GM19452 (cell line): ENCODE results near the gene UBALD2.
"Not testable (repeated sequence)": the region's sequence is repeated elsewhere in the genome, so short reads cannot be mapped to it uniquely, and the experiment has no call there.

Experiments
- ATAC-seq: cut with Tn5 transposase; IDR thresholded peaks from one replicate; pipeline ENCODE4 v1.9.1; 2021; ENCODE audit not compliant: unreplicated experiment

UBALD2 gene

GRCh38 chr17:76243826-76244679 lies 21.1 kb upstream of the UBALD2 start:
- no peak for ATAC-seq

DNA sequence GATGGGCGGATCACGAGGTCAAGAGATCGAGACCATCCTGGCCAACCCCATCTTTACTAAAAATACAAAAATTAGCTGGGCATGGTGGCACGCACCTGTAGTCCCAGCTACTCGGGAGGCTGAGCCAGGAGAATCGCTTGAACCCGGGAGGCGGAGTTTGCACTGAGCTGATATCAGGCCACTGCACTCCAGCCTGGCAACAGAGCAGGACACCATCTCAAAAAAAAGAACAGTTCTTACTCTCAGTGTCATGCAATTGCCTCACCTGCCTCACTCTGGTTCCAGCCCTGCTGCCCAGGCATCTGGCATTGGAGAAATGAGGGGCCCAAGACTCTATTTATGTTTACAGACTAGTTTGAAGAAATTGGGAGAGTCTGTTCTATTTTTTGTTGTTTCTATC lies 20.4 kb upstream of the UBALD2 start:
- ATAC-seq, result not testable (repeated sequence)

- peak; percentile 91 for ATAC-seq
Observed at GRCh38 chr17:76246080-76247066, 18.8 kb upstream of the UBALD2 start.

- ATAC-seq, result no peak
Observed at GRCh38 chr17:76247304-76247703, 17.8 kb upstream of the UBALD2 start.

DNA sequence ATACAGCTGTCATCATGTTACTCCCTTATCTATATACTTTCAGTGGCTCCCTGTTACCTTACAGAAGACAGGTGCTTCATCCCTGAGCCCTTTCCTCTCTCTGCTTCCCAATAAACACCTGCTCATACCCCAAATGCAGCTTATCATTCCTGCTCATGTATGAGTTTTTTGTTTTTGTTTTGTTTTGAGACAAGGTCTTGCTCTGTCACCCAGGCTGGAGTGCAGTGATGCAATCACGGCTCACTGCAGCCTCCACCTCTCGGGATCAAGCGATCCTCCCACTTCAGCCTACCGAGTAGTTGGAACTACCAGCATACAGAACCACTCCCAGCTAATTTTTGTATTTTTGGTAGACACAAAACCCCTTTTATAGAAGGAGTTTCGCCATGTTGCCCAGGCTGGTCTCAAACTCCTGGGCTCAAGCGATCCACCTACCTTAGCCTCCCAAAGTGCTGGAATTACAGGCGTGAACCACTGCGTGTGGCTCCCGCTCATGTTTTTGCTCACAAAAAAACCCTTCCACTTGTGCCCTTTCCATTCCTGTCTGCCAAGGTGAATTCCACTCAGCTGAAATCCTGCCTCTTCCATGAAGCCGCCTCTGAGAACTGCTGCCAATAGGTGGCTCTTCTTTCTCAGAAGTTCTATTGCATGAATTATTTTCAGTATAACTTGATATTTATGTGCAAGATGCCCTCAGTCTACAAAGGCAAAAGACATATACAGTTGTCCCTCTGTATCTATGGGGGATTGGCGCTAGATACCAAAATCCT lies 16.9 kb upstream of the UBALD2 start:
- no peak for ATAC-seq

- no peak for ATAC-seq
Observed at GRCh38 chr17:76250141-76250540, 15.0 kb upstream of the UBALD2 start.

DNA sequence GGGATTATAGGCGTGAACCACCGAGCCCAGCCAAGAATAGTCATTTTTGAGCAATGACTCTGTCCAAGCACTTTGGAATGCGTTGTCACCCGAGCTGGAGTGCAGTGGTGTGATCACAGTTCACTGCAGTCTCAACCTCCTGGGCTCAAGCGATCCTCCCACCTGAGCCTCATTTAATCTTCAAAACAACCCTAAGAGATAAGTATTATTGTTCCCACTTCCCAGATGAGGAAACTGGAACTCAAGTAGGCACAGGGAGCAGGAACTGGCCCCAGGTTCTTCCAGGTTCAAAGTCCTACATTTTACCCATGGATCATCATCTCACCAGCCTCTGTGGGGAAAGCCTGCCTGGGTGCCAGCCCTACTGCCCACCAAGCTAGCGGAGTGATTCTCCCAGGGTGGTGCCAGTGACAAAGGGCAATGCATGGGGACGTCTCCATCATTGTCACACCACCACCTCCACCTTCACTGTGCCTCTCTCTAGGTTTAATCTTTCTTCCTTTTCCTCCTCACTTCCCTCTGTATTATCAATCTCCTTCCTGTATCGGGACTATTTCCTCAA lies 13.6 kb upstream of the UBALD2 start:
- ATAC-seq, result no peak

DNA sequence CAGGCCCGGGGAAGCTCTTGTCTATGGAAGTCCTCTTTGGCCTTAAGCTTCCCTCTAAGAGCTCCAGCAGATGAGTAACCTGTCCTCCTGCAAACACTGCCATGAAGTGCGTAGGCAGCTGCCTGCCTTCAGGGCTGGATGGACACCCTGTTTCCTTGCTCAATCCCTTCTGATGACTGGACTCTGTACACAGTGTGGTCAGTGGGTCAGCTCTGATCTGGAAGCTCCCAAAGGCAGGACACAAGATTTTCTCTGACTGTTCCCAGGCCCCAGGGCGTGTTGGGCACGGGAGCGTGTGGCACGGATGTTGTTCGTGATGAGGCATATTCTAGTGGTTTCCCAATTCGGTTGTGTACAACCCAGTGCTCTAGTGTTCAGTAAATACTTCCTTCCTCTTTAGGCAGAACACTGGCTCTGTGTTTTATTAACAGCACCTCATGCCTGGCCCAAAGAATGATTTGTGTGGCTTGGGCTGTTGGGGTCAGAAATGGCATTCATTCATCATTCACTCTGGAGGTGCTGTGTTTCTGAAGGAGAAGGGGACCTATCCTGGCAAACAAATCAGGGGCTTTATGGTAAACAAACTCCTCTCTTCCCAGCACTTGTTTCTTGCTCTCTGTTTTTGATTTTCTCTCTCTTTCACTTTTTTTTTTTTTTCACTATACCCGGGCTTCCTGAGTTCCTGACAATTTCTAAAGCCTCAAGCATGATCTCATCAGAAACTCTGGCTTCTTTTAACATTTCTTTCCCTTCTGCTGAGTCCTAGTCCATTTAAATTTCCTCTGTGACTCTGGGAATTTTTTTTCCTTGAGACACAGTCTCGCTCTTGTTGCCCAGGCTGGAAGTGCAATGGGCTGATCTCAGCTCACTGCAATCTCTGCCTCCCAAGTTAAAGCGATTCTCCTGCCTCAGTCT lies 12.9 kb upstream of the UBALD2 start:
- ATAC-seq, result peak; percentile 72

DNA sequence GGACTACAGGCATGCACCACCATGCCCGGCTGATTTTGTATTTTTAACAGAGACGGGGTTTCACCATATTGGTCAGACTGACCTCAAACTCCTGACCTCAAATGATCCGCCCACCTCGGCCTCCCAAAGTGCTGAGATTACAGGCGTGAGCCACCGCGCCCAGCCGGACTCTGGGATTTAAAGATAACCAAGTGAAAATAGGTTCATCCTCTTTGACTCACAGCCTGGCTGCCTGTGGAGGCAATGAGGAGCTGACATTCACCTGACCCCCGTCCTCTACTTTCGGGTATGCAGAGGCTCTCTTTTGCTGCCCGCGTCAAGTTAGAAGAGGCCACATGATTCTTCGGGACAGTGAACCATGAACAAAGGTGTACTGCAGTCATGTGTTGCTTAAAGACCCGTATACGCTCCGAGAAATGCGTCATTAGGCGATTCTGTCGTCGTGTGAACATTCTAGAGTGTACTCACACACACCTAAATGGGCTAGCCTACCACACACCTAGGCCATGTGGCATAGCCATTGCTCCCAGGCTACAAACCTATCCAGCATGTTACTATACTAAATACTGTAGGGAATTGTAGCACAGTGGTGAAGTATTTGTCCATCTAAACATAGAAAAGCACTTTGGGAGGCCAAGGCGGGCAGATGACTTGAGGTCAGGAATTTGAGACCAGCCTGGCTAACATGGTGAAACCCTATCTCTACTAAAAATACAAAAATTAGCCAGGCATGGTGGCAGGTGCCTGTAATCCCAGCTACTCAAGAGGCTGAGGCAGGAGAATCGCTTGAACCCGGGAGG lies 12.0 kb upstream of the UBALD2 start:
- ATAC-seq, result not testable (repeated sequence)

DNA sequence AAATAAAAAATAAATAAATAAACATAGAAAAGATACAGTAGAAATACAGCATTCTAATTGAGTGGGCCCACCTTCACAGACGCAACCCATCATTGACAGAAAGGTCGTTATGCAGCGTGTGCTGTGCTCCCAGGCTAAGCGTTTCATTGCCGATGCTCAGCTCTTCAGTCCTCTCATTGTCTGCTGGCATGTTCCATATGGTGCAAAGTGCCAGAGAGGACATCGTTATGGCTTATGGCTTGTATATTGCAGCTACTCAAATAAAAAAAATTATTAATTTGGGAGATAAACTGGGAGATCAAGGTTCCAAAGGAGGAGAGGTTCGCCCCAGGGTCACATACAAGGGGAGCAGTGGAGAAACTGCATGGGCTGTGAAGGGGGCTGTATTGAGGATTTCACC lies 11.3 kb upstream of the UBALD2 start:
- ATAC-seq, result no peak

- ATAC-seq, result no peak
Observed at GRCh38 chr17:76254275-76254674, 10.9 kb upstream of the UBALD2 start.

GRCh38 chr17:76255801-76256429 lies 9.2 kb upstream of the UBALD2 start:
- ATAC-seq, result no peak

DNA sequence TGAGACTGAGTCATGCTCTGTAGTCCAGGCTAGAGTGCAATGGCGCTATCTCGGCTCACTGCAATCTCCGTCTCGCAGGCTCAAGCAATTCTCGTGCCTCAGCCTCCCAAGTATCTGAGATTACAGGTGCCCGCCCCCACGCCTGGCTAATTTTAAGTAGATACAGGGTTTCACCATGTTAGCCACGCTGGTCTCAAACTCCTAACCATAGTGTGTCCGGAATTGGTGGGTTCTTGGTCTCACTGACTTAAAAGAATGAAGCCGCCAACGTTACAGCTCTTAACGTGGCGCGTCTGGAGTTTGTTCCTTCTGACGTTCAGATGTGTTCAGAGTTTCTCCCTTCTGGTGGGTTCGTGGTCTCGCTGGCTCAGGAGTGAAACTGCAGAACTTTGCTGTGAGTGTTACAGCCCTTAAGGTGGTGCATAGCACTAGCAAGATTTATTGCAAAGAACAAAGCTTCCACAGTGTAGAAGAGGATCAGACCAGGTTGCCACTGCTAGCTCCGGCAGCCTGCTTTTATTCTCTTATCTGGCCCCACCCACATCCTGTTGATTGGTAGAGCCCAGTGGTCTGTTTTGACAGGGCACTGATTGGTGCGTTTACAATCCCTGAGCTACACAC lies 8.6 kb upstream of the UBALD2 start:
- not testable (repeated sequence) for ATAC-seq

DNA sequence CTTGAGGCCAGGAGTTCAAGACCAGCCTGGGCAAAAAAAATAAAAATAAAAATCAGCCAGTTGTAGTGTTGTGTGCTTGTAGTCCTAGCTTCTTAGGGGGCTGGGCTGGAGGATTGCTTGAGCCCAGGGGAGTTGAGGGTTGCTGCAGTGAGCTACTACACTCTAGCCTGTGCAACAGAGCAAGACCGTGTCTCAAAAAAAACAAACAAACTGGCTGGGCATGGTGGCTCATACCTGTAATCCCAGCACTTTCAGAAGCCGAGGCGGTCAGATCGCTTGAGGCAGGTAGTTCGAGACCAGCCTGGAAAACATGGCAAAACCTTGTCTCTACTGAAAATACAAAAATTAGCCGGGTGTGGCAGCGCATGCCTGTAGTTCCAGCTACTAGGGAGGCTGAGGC lies 4.9 kb upstream of the UBALD2 start:
- ATAC-seq, result no peak

DNA sequence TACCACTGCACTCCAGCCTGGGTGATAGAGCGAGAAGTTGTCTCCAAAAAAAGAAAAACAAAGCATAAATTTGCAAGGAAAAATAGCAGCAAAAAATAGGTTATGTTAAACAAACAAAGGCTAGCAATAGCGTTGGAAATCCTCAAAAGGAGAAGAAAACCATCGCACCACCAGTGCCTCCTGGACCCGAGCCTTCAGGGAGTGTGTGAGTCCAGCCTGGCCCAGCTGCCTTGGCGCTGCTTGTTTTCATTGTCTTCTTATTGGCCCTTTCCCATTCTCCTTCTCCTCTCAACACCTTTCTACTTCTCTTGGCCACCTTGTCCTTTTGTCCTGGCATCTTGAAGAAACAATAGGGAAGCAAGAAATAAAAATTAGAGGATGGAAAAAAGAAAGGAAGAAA lies 4.5 kb upstream of the UBALD2 start:
- no peak for ATAC-seq

DNA sequence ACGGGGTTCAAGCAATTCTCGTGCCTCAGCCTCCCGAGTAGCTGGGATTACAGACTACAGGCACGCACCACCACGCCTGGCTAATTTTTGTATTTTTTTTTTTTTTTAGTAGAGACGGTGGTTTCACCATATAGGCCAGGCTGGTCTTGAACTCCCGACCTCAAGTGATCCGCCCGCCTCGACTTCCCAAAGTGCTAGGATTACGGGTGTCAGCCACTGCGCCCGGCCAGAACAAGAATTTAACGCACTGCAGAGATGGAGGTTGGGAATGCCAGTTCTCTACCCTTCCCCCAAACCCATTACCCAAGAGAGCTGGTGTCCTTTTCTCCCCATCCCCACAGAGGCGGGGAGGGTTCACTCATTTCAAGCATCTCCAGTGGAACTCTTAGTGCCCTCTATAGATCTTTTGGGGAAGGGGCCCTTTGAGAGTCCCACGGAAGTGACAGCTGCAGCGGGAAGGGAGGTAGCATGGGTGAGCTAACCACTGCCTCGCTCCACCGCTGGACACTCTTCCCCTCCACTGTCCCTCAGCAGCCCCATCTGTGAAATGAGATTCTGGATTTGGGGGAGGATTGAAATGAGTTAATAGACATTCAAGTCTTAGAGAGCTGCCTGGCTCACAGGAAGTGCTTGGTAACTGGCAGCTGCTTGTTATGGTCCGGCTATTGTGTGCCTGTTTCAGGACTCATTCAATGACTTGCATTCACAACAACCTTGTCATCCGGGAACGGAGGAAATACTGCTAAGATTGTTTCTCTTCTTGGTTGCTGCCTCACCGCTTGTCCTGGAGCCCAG lies 3.5 kb upstream of the UBALD2 start:
- ATAC-seq, result no peak

DNA sequence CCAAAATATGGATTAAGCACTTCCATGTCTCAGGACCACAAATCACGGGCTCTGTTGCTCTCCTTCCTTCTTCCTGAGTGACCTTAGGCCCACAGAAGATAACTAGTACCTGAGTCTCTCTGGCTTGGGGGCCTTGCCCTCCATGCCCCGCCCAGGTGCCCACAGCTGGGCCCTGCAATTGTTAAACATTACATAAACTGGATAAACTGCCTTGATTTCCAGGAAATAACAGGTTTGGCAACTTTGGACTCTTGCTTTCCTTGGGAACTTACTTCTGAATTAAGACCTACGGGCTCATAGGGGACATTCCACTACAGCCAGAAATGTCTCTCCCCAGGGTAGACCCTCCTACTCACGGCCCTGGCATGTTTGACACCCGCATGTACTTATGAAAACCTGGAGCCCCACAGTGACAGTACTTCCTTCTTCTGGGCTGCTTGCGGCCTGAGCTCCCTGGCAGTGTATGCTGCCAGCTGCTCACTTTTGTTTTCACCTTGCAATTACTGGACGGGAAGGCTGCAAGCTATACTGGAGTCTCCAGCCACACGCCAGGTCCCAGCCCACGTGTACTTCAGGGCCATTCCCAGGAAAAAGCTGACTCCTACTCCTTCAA lies 2.3 kb upstream of the UBALD2 start:
- ATAC-seq, result no peak
